ENCODE measurements around the gene MGLL.

- TF ChIP-seq EZH2 (IDR thresholded peaks at IDR 0.05) (no peak), POLR2AphosphoS5 (IDR thresholded peaks at IDR 0.05; ENCODE audit: borderline replicate concordance, low read depth, low read length) (no peak)
These were observed 25.5 kb downstream of the MGLL start for GRCh38 chr3:127796831-127797150.

Measured in SK-N-MC (cell line).